Activated CD4-positive, alpha-beta T cell treated with anti-CD3 and anti-CD28 coated beads, Interleukin-2, amount 50 U/mL, for 24 hours (primary cell): ENCODE measurements around the gene RNF113A.
"Not testable (repeated sequence)": the region's sequence is repeated elsewhere in the genome, so short reads cannot be mapped to it uniquely, and the experiment has no call there.

Experiments
- DNase-seq, 2 donors: peaks; one replicate each; pipeline ENCODE4 v3.0.0-alpha.2; 2020; ENCODE audit warnings: low read depth in 1 of 2, low spot score in 1 of 2

The RNF113A gene

GRCh38 chrX:119852382-119853353 is 18.9 kb downstream of the RNF113A start, which contains the start of gene UPF3B:
Gene UPF3B, minus strand, starts transcription at chrX:119852963. Its CDS starts 35 bp downstream, at chrX:119852928.
- peak; percentile 70 to 89 for DNase-seq

GRCh38 chrX:119833905-119834304 is 37.6 kb downstream of the RNF113A start:
- no peak for DNase-seq

GRCh38 chrX:119828446-119828845 is 43.1 kb downstream of the RNF113A start:
- DNase-seq: no peak

GRCh38 chrX:119826399-119826959 is 45.1 kb downstream of the RNF113A start:
- no peak for DNase-seq

- not testable (repeated sequence) for DNase-seq
These were observed 47.3 kb downstream of the RNF113A start for GRCh38 chrX:119824221-119824620.

GRCh38 chrX:119821703-119822102 is 49.8 kb downstream of the RNF113A start:
- not testable (repeated sequence) for DNase-seq
